Trophoblast cell (in vitro differentiated cells and primary cell): ENCODE results near the gene TTLL8.

Source experiments
- DNase-seq, 2 donors: peaks; one replicate each; pipeline ENCODE4 v3.0.0-alpha.2; 2016
- H2AFZ ChIP-seq: 2 replicates; pipeline ENCODE4 v1.6.1; 2013; ENCODE audit warnings: low read length, moderate library complexity, mild to moderate bottlenecking; ENCODE audit not compliant: insufficient read depth, poor library complexity
- H2AK5ac ChIP-seq: 2 replicates; pipeline ENCODE4 v1.6.1; 2013; ENCODE audit warnings: mild to moderate bottlenecking, low read length
- H2BK120ac ChIP-seq: 2 replicates; pipeline ENCODE4 v1.6.1; 2013; ENCODE audit warnings: low read length, mild to moderate bottlenecking, moderate library complexity; ENCODE audit not compliant: insufficient read depth, poor library complexity
- H2BK12ac ChIP-seq: 2 replicates; pipeline ENCODE4 v1.6.1; 2013; ENCODE audit warnings: mild to moderate bottlenecking, low read length, moderate library complexity
- H2BK5ac ChIP-seq: 2 replicates; pipeline ENCODE4 v1.6.1; 2013; ENCODE audit warnings: low read length, low read depth, moderate library complexity, mild to moderate bottlenecking; ENCODE audit not compliant: poor library complexity
- H3K14ac ChIP-seq: 2 replicates; pipeline ENCODE4 v1.6.1; 2013; ENCODE audit warnings: mild to moderate bottlenecking, low read length
- H3K18ac ChIP-seq: 2 replicates; pipeline ENCODE4 v1.6.1; 2013; ENCODE audit warnings: mild to moderate bottlenecking, low read length
- H3K23ac ChIP-seq: 2 replicates; pipeline ENCODE4 v1.6.1; 2013; ENCODE audit warnings: low read length
- H3K27ac ChIP-seq: 2 replicates; pipeline ENCODE4 v1.5.1; 2013; ENCODE audit warnings: low read depth, mild to moderate bottlenecking, inconsistent platforms, low read length, moderate library complexity
- H3K27me3 ChIP-seq: 2 replicates; pipeline ENCODE4 v1.6.1; 2013; ENCODE audit warnings: inconsistent platforms, mild to moderate bottlenecking, low read length, moderate library complexity; ENCODE audit not compliant: insufficient read depth
- H3K36me3 ChIP-seq, 2 experiments: 1 replicate in 1 of 2; 2 replicates in 1 of 2; pipeline ENCODE4 v1.6.1; 2013; ENCODE audit warnings: low read length in 2 of 2, mild to moderate bottlenecking in 2 of 2, moderate library complexity in 1 of 2; ENCODE audit not compliant: insufficient read depth in 2 of 2, control insufficient read depth in 1 of 2
- H3K4ac ChIP-seq: 2 replicates; pipeline ENCODE4 v1.6.1; 2013; ENCODE audit warnings: low read depth, mild to moderate bottlenecking, low read length, moderate library complexity
- H3K4me1 ChIP-seq, 2 experiments: 1 replicate in 1 of 2; 2 replicates in 1 of 2; pipeline ENCODE4 v1.6.1; 2013; ENCODE audit warnings: low read length in 2 of 2, mild to moderate bottlenecking in 2 of 2, moderate library complexity in 1 of 2; ENCODE audit not compliant: insufficient read depth in 2 of 2, control insufficient read depth in 1 of 2
- H3K4me2 ChIP-seq: 2 replicates; pipeline ENCODE4 v1.6.1; 2013; ENCODE audit warnings: inconsistent platforms, mild to moderate bottlenecking, low read length, moderate library complexity
- H3K4me3 ChIP-seq: 2 replicates; pipeline ENCODE4 v1.5.1; 2013; ENCODE audit warnings: mild to moderate bottlenecking, low read depth, low read length, inconsistent platforms
- H3K79me1 ChIP-seq: one replicate; pipeline ENCODE4 v1.6.1; 2013; ENCODE audit warnings: low read length
- H3K79me2 ChIP-seq: 2 replicates; pipeline ENCODE4 v1.6.1; 2013; ENCODE audit warnings: low read length, mild to moderate bottlenecking; ENCODE audit not compliant: control insufficient read depth, insufficient read depth, poor library complexity
- H3K9ac ChIP-seq: 2 replicates; pipeline ENCODE4 v1.6.1; 2013; ENCODE audit warnings: mild to moderate bottlenecking, low read length
- H3K9me3 ChIP-seq: 2 replicates; pipeline ENCODE4 v1.6.1; 2013; ENCODE audit warnings: low read depth, mild to moderate bottlenecking, control low read depth, inconsistent platforms, low read length; ENCODE audit not compliant: insufficient read depth
- H4K12ac ChIP-seq: 2 replicates; pipeline ENCODE4 v1.6.1; 2013; ENCODE audit warnings: low read depth, mild to moderate bottlenecking, low read length, moderate library complexity
- H4K8ac ChIP-seq: 2 replicates; pipeline ENCODE4 v1.6.1; 2013; ENCODE audit warnings: low read depth, mild to moderate bottlenecking, low read length, moderate library complexity
- H4K91ac ChIP-seq: one replicate; pipeline ENCODE4 v1.6.1; 2013; ENCODE audit warnings: low read depth, mild to moderate bottlenecking, low read length, moderate library complexity
- WGBS: extraction: QIAGEN DNeasy Blood & Tissue Kit; methylation state at CpG from one replicate; pipeline ENCODE4 v1.1.7; 2013; ENCODE audit warnings: missing lambda C conversion rate; ENCODE audit not compliant: insufficient read length, insufficient coverage; ENCODE audit errors: extremely low coverage; 5-methylcytosine and 5-hydroxymethylcytosine counted together

The TTLL8 gene

GRCh38 chr22:50010676-50011446 lies 47.2 kb downstream of the TTLL8 start:
- H3K4me2 ChIP-seq = no peak overlapping the region
- WGBS = no CpG with 5 or more reads among the region's 61 CpGs
- H3K14ac ChIP-seq = no peak overlapping the region
- H3K9me3 ChIP-seq = no peaks in the 10 kb centered on the region
- no peak overlapping the region for H3K23ac ChIP-seq
- H4K8ac ChIP-seq = no peak overlapping the region
- no peak overlapping the region for H4K91ac ChIP-seq
- no peaks in the 10 kb centered on the region for H3K36me3 ChIP-seq
- no peaks in the 10 kb centered on the region for H3K79me1 ChIP-seq
- no peak overlapping the region for H2AFZ ChIP-seq
- H2BK120ac ChIP-seq = no peak overlapping the region
- peaks cover 27% of the 10 kb centered on the region for H3K27me3 ChIP-seq
- no peak overlapping the region for H3K4me3 ChIP-seq
- H2AK5ac ChIP-seq = no peak overlapping the region
- H3K4me1 ChIP-seq = no peaks in the 10 kb centered on the region
- no peak overlapping the region for H2BK12ac ChIP-seq
- H3K27ac ChIP-seq = no peak overlapping the region
- H4K12ac ChIP-seq = no peak overlapping the region
- no peak overlapping the region for H2BK5ac ChIP-seq
- no peak overlapping the region for H3K9ac ChIP-seq
- H3K4ac ChIP-seq = no peak overlapping the region
- no peak overlapping the region for H3K18ac ChIP-seq
- DNase-seq = no peak
- H3K79me2 ChIP-seq = no peaks in the 10 kb centered on the region

DNA sequence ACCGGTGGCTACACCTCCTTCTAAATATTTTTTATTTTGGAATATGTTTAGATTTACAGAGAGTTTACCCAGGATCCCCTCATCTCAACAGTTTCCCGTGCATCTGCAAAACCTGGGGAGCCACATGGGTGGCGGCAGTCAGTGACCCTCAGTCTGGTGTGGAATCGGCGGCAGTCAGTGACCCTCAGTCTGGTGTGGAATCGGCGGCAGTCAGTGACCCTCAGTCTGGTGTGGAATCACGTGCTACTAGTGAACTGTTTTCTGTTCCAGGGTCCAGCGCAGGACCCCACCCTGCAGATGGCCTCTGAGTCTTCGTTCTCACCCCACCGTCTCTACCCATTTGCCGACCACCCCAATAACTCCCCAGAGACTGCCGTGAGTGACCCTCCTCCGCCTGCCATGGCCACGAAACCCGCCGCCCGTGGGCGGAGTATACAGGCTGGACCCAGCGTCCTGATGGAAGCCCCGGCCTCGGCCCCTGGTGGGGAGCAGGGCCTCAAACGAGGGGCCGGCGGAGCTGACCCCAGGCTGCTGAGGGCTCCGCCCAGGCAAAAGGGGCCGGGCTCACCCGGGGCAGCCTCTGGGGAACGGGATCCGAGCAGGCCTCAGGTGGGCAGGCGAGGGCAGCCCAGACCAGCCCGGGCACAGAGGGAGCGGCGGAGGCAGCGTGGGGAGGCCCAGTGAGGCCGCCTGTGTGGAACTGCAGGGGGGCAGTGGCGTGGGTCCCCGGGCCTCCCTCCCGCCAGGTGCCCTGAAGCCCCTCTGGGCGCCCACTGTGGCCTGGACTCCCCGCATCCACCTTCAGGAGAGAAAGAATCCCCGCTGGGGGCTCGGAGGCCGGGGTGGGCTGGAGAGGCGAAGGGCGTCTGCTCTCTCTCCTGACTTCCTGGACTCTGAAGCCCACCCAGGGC lies 48.1 kb downstream of the TTLL8 start:
- Histone ChIP-seq H3K4ac (no peak overlapping the region), H2BK5ac (no peak overlapping the region), H4K91ac (no peak overlapping the region), H3K9me3 (no peaks in the 10 kb centered on the region), H3K27me3 (peaks cover 24% of the 10 kb centered on the region), H3K27ac (no peak overlapping the region), H2AFZ (no peak overlapping the region), H3K79me1 (no peaks in the 10 kb centered on the region), H3K79me2 (no peaks in the 10 kb centered on the region), H2BK120ac (no peak overlapping the region), H3K14ac (no peak overlapping the region), H4K12ac (no peak overlapping the region), H4K8ac (no peak overlapping the region), H3K4me1 (no peaks in the 10 kb centered on the region), H2BK12ac (no peak overlapping the region), H3K9ac (no peak overlapping the region), H3K18ac (no peak overlapping the region), H3K36me3 (no peaks in the 10 kb centered on the region), H3K23ac (no peak overlapping the region), H3K4me3 (no peak overlapping the region), H3K4me2 (no peak overlapping the region), H2AK5ac (no peak overlapping the region)
- no peak for DNase-seq
- WGBS = no CpG with 5 or more reads among the region's 46 CpGs

GRCh38 chr22:50009251-50009650 lies 48.8 kb downstream of the TTLL8 start:
- H2BK5ac ChIP-seq = no peak overlapping the region
- no peak overlapping the region for H4K8ac ChIP-seq
- no CpG with 5 or more reads among the region's 16 CpGs for WGBS
- no peak overlapping the region for H3K4ac ChIP-seq
- H4K91ac ChIP-seq = no peak overlapping the region
- no peak overlapping the region for H3K4me3 ChIP-seq
- H3K27me3 ChIP-seq = peaks cover 16% of the 10 kb centered on the region
- H3K23ac ChIP-seq = no peak overlapping the region
- H3K18ac ChIP-seq = no peak overlapping the region
- no peaks in the 10 kb centered on the region for H3K9me3 ChIP-seq
- no peak overlapping the region for H2BK120ac ChIP-seq
- H3K4me1 ChIP-seq = no peaks in the 10 kb centered on the region
- no peak overlapping the region for H3K27ac ChIP-seq
- H3K36me3 ChIP-seq = no peaks in the 10 kb centered on the region
- no peak for DNase-seq
- no peak overlapping the region for H3K4me2 ChIP-seq
- no peak overlapping the region for H3K14ac ChIP-seq
- no peaks in the 10 kb centered on the region for H3K79me2 ChIP-seq
- H2BK12ac ChIP-seq = no peak overlapping the region
- H3K9ac ChIP-seq = no peak overlapping the region
- no peak overlapping the region for H2AK5ac ChIP-seq
- no peaks in the 10 kb centered on the region for H3K79me1 ChIP-seq
- H2AFZ ChIP-seq = no peak overlapping the region
- no peak overlapping the region for H4K12ac ChIP-seq

DNA sequence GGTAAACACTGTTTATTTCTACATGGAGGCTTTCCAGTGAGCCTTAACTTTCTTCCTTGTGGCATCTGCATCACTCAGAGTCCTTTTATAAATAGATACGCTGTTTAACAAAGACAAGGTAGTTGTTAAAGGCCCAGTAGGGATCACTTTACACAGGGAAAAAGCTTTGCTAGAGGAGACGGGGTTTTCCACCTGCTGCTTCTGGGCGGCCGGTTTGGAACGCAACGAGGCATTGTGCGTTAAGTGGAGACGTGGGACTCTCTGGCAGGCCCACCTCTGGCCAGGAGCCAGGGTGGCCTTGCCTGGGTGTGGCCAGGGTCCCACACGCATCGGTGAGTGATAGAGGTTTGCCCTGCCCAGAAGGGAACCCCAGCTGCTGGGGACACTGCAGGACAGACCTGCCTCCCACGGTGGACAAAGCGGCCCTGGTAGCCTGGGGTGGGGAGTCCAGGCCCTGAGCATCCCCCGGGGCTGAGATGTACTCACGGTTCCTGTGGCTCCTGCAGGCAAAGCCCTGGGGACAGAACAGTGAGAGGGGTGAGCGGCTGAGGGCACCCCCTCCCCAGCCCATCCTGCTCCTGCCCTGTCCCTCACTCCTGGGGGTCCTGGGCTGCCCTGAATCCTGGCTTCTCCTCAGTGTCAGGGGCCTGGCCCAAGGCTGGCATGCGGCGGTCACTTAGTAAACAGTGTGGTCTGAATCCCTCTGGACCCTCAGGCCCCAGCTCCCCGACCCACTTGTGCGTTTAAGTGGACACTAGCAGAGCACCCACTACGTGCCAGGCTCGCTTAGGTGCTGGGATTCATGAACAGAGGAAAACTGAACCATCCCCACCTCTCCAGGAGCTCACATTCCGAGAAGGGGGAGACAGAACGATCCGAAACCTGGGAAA lies 49.7 kb downstream of the TTLL8 start:
- no peak overlapping the region for H2BK5ac ChIP-seq
- H4K91ac ChIP-seq = no peak overlapping the region
- no peak for DNase-seq
- no peaks in the 10 kb centered on the region for H3K4me1 ChIP-seq
- H3K9me3 ChIP-seq = no peaks in the 10 kb centered on the region
- no peaks in the 10 kb centered on the region for H3K36me3 ChIP-seq
- no peak overlapping the region for H3K27ac ChIP-seq
- no peaks in the 10 kb centered on the region for H3K79me2 ChIP-seq
- no peaks in the 10 kb centered on the region for H3K79me1 ChIP-seq
- no peak overlapping the region for H3K4ac ChIP-seq
- no peak overlapping the region for H2BK12ac ChIP-seq
- no peak overlapping the region for H2BK120ac ChIP-seq
- no peak overlapping the region for H3K4me3 ChIP-seq
- no peak overlapping the region for H2AFZ ChIP-seq
- no peak overlapping the region for H3K4me2 ChIP-seq
- H4K8ac ChIP-seq = no peak overlapping the region
- H3K9ac ChIP-seq = no peak overlapping the region
- no CpG with 5 or more reads among the region's 24 CpGs for WGBS
- H3K27me3 ChIP-seq = peaks cover 14% of the 10 kb centered on the region
- no peak overlapping the region for H2AK5ac ChIP-seq
- H3K14ac ChIP-seq = no peak overlapping the region
- H3K23ac ChIP-seq = no peak overlapping the region
- H3K18ac ChIP-seq = no peak overlapping the region
- no peak overlapping the region for H4K12ac ChIP-seq
